ENCODE measurements around the gene SNAPC5. TPM values are rescaled to one million over a fixed set of nuclear protein-coding genes. Genes with fewer than 3 reads are reported as not detected.

Gene SNAPC5
- total RNA-seq, 5 donors from 2014 or later (not counting 1 experiment from before 2014, with no cell fraction given): 23.4 to 37.5 (median 34.0) TPM

GRCh38 chr15:66515901-66516322 is 18.4 kb upstream of the SNAPC5 start:
- Mint-ChIP-seq H3K4me1 (no peaks in the 10 kb centered on the region), H3K9me3 (no peaks in the 10 kb centered on the region), H3K27ac (no peak overlapping the region), H3K4me3 (no peak overlapping the region), H3K36me3 (peaks cover 27% of the 10 kb centered on the region), H3K27me3 (no peaks in the 10 kb centered on the region)
- ATAC-seq (replicated peaks in 1 of 4): no peak
- Histone ChIP-seq H3K4me3 (ENCODE audit: control insufficient read depth in 1 of 2, extremely low read depth in 1 of 2, low read length in 1 of 2) (no peak overlapping the region), H3K9me3 (no peaks in the 10 kb centered on the region), H3K27ac (ENCODE audit: low read length) (no peak overlapping the region), H3K36me3 (ENCODE audit: control insufficient read depth in 2 of 2, extremely low read depth in 1 of 2, insufficient read depth in 1 of 2, low read length in 1 of 2) (peaks cover 0 to 5% of the 10 kb centered on the region in 2 donors), H3K4me1 (ENCODE audit: control insufficient read depth in 1 of 2, extremely low read depth in 1 of 2, insufficient read depth in 2 of 2, low read length in 2 of 2) (no peaks in the 10 kb centered on the region), H3K27me3 (replicated peaks in 1 of 2; ENCODE audit: control insufficient read depth in 2 of 2, extremely low read depth in 1 of 2, insufficient read depth in 2 of 2, low read length in 1 of 2) (no peaks in the 10 kb centered on the region)
- 100% methylated on average over 2 of the region's 2 CpGs for WGBS (ENCODE audit: insufficient coverage)
- CTCF ChIA-PET: no interaction called here
- POLR2A ChIA-PET: no interaction called here
- DNase-seq: no peak

- H3K36me3 ChIP-seq (ENCODE audit: control insufficient read depth in 2 of 2, extremely low read depth in 1 of 2, insufficient read depth in 1 of 2, low read length in 1 of 2): peaks cover 0 to 2% of the 10 kb centered on the region in 2 donors
- no peak overlapping the region for H3K27ac Mint-ChIP-seq
- no peak for DNase-seq
- H3K4me1 ChIP-seq (ENCODE audit: control insufficient read depth in 1 of 2, extremely low read depth in 1 of 2, insufficient read depth in 2 of 2, low read length in 2 of 2): no peaks in the 10 kb centered on the region
- no CpG with 5 or more reads among the region's 3 CpGs for WGBS (ENCODE audit: insufficient coverage)
- peaks cover 27% of the 10 kb centered on the region for H3K36me3 Mint-ChIP-seq
- H3K27me3 Mint-ChIP-seq: no peaks in the 10 kb centered on the region
- no peak for ATAC-seq (replicated peaks in 1 of 4)
- no peak overlapping the region for H3K27ac ChIP-seq (ENCODE audit: low read length)
- H3K4me3 ChIP-seq (ENCODE audit: control insufficient read depth in 1 of 2, extremely low read depth in 1 of 2, low read length in 1 of 2): no peak overlapping the region
- H3K4me3 Mint-ChIP-seq: no peak overlapping the region
- ChIA-PET POLR2A (no interaction called here), CTCF (no interaction called here)
- H3K4me1 Mint-ChIP-seq: no peaks in the 10 kb centered on the region
- H3K9me3 Mint-ChIP-seq: no peaks in the 10 kb centered on the region
- no peaks in the 10 kb centered on the region for H3K9me3 ChIP-seq
- H3K27me3 ChIP-seq (replicated peaks in 1 of 2; ENCODE audit: control insufficient read depth in 2 of 2, extremely low read depth in 1 of 2, insufficient read depth in 2 of 2, low read length in 1 of 2): no peaks in the 10 kb centered on the region
These were observed 17.0 kb upstream of the SNAPC5 start for GRCh38 chr15:66514586-66514985.

GRCh38 chr15:66508293-66508883 is 10.8 kb upstream of the SNAPC5 start:
- Histone ChIP-seq H3K9me3 (no peaks in the 10 kb centered on the region), H3K4me3 (ENCODE audit: control insufficient read depth in 1 of 2, extremely low read depth in 1 of 2, low read length in 1 of 2) (no peak overlapping the region), H3K4me1 (ENCODE audit: control insufficient read depth in 1 of 2, extremely low read depth in 1 of 2, insufficient read depth in 2 of 2, low read length in 2 of 2) (peaks cover 13% of the 10 kb centered on the region in 2 experiments), H3K27me3 (replicated peaks in 1 of 2; ENCODE audit: control insufficient read depth in 2 of 2, extremely low read depth in 1 of 2, insufficient read depth in 2 of 2, low read length in 1 of 2) (no peaks in the 10 kb centered on the region), H3K36me3 (ENCODE audit: control insufficient read depth in 2 of 2, extremely low read depth in 1 of 2, insufficient read depth in 1 of 2, low read length in 1 of 2) (no peaks in the 10 kb centered on the region), H3K27ac (ENCODE audit: low read length) (no peak overlapping the region)
- POLR2A ChIA-PET: no interaction called here
- peaks cover 21 to 28% (median 24%) of the 10 kb centered on the region in 3 donors for H3K4me1 Mint-ChIP-seq
- no peaks in the 10 kb centered on the region for H3K27me3 Mint-ChIP-seq
- ATAC-seq (replicated peaks in 1 of 4): no peak
- H3K27ac Mint-ChIP-seq: no peak overlapping the region
- peaks cover 7% of the 10 kb centered on the region for H3K36me3 Mint-ChIP-seq
- H3K9me3 Mint-ChIP-seq: no peaks in the 10 kb centered on the region
- CTCF ChIA-PET: interaction anchor here in 1 of 2 donors (0.7 kb wide), 1 partner anchor 52 kb away, joined by 3 read pairs; no protein-coding TSS in a partner anchor
- no CpG with 5 or more reads among the region's 3 CpGs for WGBS (ENCODE audit: insufficient coverage)
- H3K4me3 Mint-ChIP-seq: no peak overlapping the region
- no peak for DNase-seq

GRCh38 chr15:66505818-66506217 is 8.3 kb upstream of the SNAPC5 start:
- Histone ChIP-seq H3K27me3 (replicated peaks in 1 of 2; ENCODE audit: control insufficient read depth in 2 of 2, extremely low read depth in 1 of 2, insufficient read depth in 2 of 2, low read length in 1 of 2) (no peaks in the 10 kb centered on the region), H3K9me3 (no peaks in the 10 kb centered on the region), H3K27ac (ENCODE audit: low read length) (peak overlapping the region; percentile 86), H3K4me1 (ENCODE audit: control insufficient read depth in 1 of 2, extremely low read depth in 1 of 2, insufficient read depth in 2 of 2, low read length in 2 of 2) (peaks cover 23 to 25% of the 10 kb centered on the region in 2 experiments), H3K36me3 (ENCODE audit: control insufficient read depth in 2 of 2, extremely low read depth in 1 of 2, insufficient read depth in 1 of 2, low read length in 1 of 2) (peaks cover 0 to 24% of the 10 kb centered on the region in 2 donors), H3K4me3 (ENCODE audit: control insufficient read depth in 1 of 2, extremely low read depth in 1 of 2, low read length in 1 of 2) (peak overlapping the region; percentile 88 to 99)
- CTCF ChIA-PET: interaction anchor here in 1 of 2 donors (1.9 kb wide), 1 partner anchor 118 kb away, joined by 5 read pairs; the partner anchor contains the start of gene MAP2K1
- Mint-ChIP-seq H3K9me3 (no peaks in the 10 kb centered on the region), H3K4me1 (peaks cover 40 to 48% (median 44%) of the 10 kb centered on the region in 3 donors), H3K27me3 (no peaks in the 10 kb centered on the region), H3K36me3 (peaks cover 23% of the 10 kb centered on the region), H3K27ac (peak overlapping the region; percentile 98), H3K4me3 (peak overlapping the region; percentile 91 to 100 (median 99))
- DNase-seq: no peak
- ATAC-seq (replicated peaks in 1 of 4): no peak
- 46% methylated on average over 3 of the region's 4 CpGs for WGBS (ENCODE audit: insufficient coverage)
- POLR2A ChIA-PET: interaction anchor here in 1 of 2 donors (0.9 kb wide), 1 partner anchor 204 kb away, joined by 3 read pairs; no protein-coding TSS in a partner anchor

GRCh38 chr15:66505430-66505811 is 7.9 kb upstream of the SNAPC5 start:
- peaks cover 0 to 28% of the 10 kb centered on the region in 2 donors for H3K36me3 ChIP-seq (ENCODE audit: control insufficient read depth in 2 of 2, extremely low read depth in 1 of 2, insufficient read depth in 1 of 2, low read length in 1 of 2)
- Mint-ChIP-seq H3K27ac (peak overlapping the region; percentile 98), H3K4me3 (peak overlapping the region; percentile 91 to 100 (median 99)), H3K36me3 (peaks cover 26% of the 10 kb centered on the region), H3K4me1 (peaks cover 41 to 49% (median 45%) of the 10 kb centered on the region in 3 donors), H3K27me3 (no peaks in the 10 kb centered on the region), H3K9me3 (no peaks in the 10 kb centered on the region)
- H3K27ac ChIP-seq (ENCODE audit: low read length): peak overlapping the region; percentile 86
- peaks cover 23 to 25% of the 10 kb centered on the region in 2 experiments for H3K4me1 ChIP-seq (ENCODE audit: control insufficient read depth in 1 of 2, extremely low read depth in 1 of 2, insufficient read depth in 2 of 2, low read length in 2 of 2)
- no peaks in the 10 kb centered on the region for H3K27me3 ChIP-seq (replicated peaks in 1 of 2; ENCODE audit: control insufficient read depth in 2 of 2, extremely low read depth in 1 of 2, insufficient read depth in 2 of 2, low read length in 1 of 2)
- ChIA-PET POLR2A (interaction anchor here in 1 of 2 donors (0.6 to 0.9 kb wide), 4 partner anchors 11 to 1787 kb away, joined by 3 to 7 read pairs (median 3); no protein-coding TSS in a partner anchor), CTCF (interaction anchor here in 1 of 2 donors (1.9 kb wide), 1 partner anchor 118 kb away, joined by 5 read pairs; the partner anchor contains the start of gene MAP2K1)
- H3K9me3 ChIP-seq: no peaks in the 10 kb centered on the region
- no peak for ATAC-seq (replicated peaks in 1 of 4)
- WGBS (ENCODE audit: insufficient coverage): 0% methylated on average over 9 of the region's 13 CpGs
- peak overlapping the region; percentile 88 to 99 for H3K4me3 ChIP-seq (ENCODE audit: control insufficient read depth in 1 of 2, extremely low read depth in 1 of 2, low read length in 1 of 2)
- DNase-seq: no peak

- H3K4me1 ChIP-seq (ENCODE audit: control insufficient read depth in 1 of 2, extremely low read depth in 1 of 2, insufficient read depth in 2 of 2, low read length in 2 of 2): peaks cover 23 to 25% of the 10 kb centered on the region in 2 experiments
- H3K27ac ChIP-seq (ENCODE audit: low read length): peak within 1 kb of the TSS; percentile 86
- H3K9me3 ChIP-seq: no peaks in the 10 kb centered on the region
- DNase-seq: peak; percentile 66 to 88 (median 77)
- Mint-ChIP-seq H3K4me3 (peak within 1 kb of the TSS; percentile 91 to 100 (median 99)), H3K27ac (peak within 1 kb of the TSS; percentile 98), H3K36me3 (peaks cover 33% of the 10 kb centered on the region), H3K4me1 (peaks cover 46 to 52% (median 48%) of the 10 kb centered on the region in 3 donors), H3K9me3 (no peaks in the 10 kb centered on the region), H3K27me3 (no peaks in the 10 kb centered on the region)
- ChIA-PET POLR2A (interaction anchor here (0.6 to 0.9 kb wide), 6 partner anchors 12 to 1787 kb away, joined by 3 to 7 read pairs (median 3); no protein-coding TSS in a partner anchor), CTCF (interaction anchor here in 1 of 2 donors (1.9 kb wide), 1 partner anchor 117 kb away, joined by 5 read pairs; the partner anchor contains the start of gene MAP2K1)
- H3K36me3 ChIP-seq (ENCODE audit: control insufficient read depth in 2 of 2, extremely low read depth in 1 of 2, insufficient read depth in 1 of 2, low read length in 1 of 2): peaks cover 0 to 34% of the 10 kb centered on the region in 2 donors
- peak within 1 kb of the TSS; percentile 88 to 99 for H3K4me3 ChIP-seq (ENCODE audit: control insufficient read depth in 1 of 2, extremely low read depth in 1 of 2, low read length in 1 of 2)
- WGBS (ENCODE audit: insufficient coverage): 0% methylated on average over 33 of the region's 46 CpGs
- H3K27me3 ChIP-seq (replicated peaks in 1 of 2; ENCODE audit: control insufficient read depth in 2 of 2, extremely low read depth in 1 of 2, insufficient read depth in 2 of 2, low read length in 1 of 2): no peaks in the 10 kb centered on the region
- ATAC-seq (replicated peaks in 1 of 4): peak; percentile 88 to 89 (median 88)
These were observed 7.2 kb upstream of the SNAPC5 start, which contains the start of the genes RPL4 and ZWILCH for GRCh38 chr15:66504563-66505429. Gene RPL4 (minus strand): TSS chr15:66504855. CDS start chr15:66504790, 65 bp downstream. Gene ZWILCH (plus strand): TSS chr15:66505326. CDS start chr15:66505339, 13 bp downstream.
